WTC11 (cell line): ENCODE results near the gene SLC43A3. TPM values are rescaled to one million over a fixed set of nuclear protein-coding genes. Genes with fewer than 3 reads are reported as not detected.

Experiments
- ATAC-seq: fragments of 200-7000 bp; cut with Tn5 transposase; 2 replicates; pipeline ENCODE4 v1.10.0; 2021; ENCODE audit warnings: mild to moderate bottlenecking, moderate library complexity
- CTCF ChIA-PET: fragments of 300-600 bp; sonication (Branson Sonifier 250); formaldehyde crosslinking; loops from one replicate; lab custom pipeline; 2021; ENCODE audit warnings: antibody characterized with exemption; lab: Charles Lee
- POLR2A ChIA-PET: fragments of 350-600 bp; sonication (Branson Sonifier 250); formaldehyde crosslinking; loops from one replicate; lab custom pipeline; 2021; ENCODE audit warnings: antibody characterized with exemption; lab: Charles Lee
- DNase-seq: peaks from one replicate; pipeline ENCODE4 v3.0.0; 2021; ENCODE audit warnings: low spot score
- H3K27ac Mint-ChIP-seq: 2 replicates; pipeline ENCODE4 v1.8.0; 2021; ENCODE audit warnings: mixed read lengths
- H3K27me3 Mint-ChIP-seq: 2 replicates; pipeline ENCODE4 v1.8.0; 2021; ENCODE audit warnings: low read depth, mild to moderate bottlenecking, moderate library complexity, mixed read lengths
- H3K36me3 Mint-ChIP-seq: 2 replicates; pipeline ENCODE4 v1.8.0; 2021; ENCODE audit warnings: mixed read lengths
- H3K4me1 Mint-ChIP-seq: 2 replicates; pipeline ENCODE4 v1.8.0; 2022; ENCODE audit warnings: mixed read lengths
- H3K4me3 Mint-ChIP-seq: 2 replicates; pipeline ENCODE4 v1.8.0; 2021; ENCODE audit warnings: mild to moderate bottlenecking, moderate library complexity, mixed read lengths
- H3K9me3 Mint-ChIP-seq: 2 replicates; pipeline ENCODE4 v1.8.0; 2021; ENCODE audit warnings: mixed read lengths
- ATF3 ChIP-seq: sonication (generic); formaldehyde crosslinking; conservative IDR thresholded peaks from 2 replicates; pipeline ENCODE4 v1.8.1; 2022; ENCODE audit warnings: mild to moderate bottlenecking, missing genetic modification reagents
- ATF6 ChIP-seq: sonication (generic); formaldehyde crosslinking; IDR thresholded peaks from 2 replicates; pipeline ENCODE4 v1.8.1; 2023; ENCODE audit warnings: mild to moderate bottlenecking, missing genetic modification reagents
- CBFB ChIP-seq: sonication (generic); formaldehyde crosslinking; IDR thresholded peaks from 2 replicates; pipeline ENCODE4 v1.8.1; 2022; ENCODE audit warnings: mild to moderate bottlenecking, low read depth, missing genetic modification reagents
- E2F5 ChIP-seq: sonication (generic); formaldehyde crosslinking; IDR thresholded peaks from 2 replicates; pipeline ENCODE4 v1.8.1; 2022; ENCODE audit warnings: mild to moderate bottlenecking, moderate library complexity, missing genetic modification reagents
- ERG ChIP-seq: fragments of 250-450 bp; sonication (Bioruptor Pico); IDR thresholded peaks from 2 replicates; pipeline ENCODE4 v1.8.0; 2021; ENCODE audit warnings: mild to moderate bottlenecking
- ETV6 ChIP-seq: sonication (generic); formaldehyde crosslinking; IDR thresholded peaks from 2 replicates; pipeline ENCODE4 v1.8.1; 2022; ENCODE audit warnings: mild to moderate bottlenecking, missing genetic modification reagents
- KAT7 ChIP-seq: sonication (generic); formaldehyde crosslinking; IDR thresholded peaks from 2 replicates; pipeline ENCODE4 v1.8.1; 2023; ENCODE audit warnings: missing genetic modification reagents, mild to moderate bottlenecking, borderline replicate concordance
- RELA ChIP-seq: sonication (generic); formaldehyde crosslinking; IDR thresholded peaks from 2 replicates; pipeline ENCODE4 v1.8.1; 2022; ENCODE audit warnings: missing genetic modification reagents, mild to moderate bottlenecking, borderline replicate concordance
- SOX15 ChIP-seq: fragments of 250-450 bp; sonication (Bioruptor Pico); IDR thresholded peaks from 2 replicates; pipeline ENCODE4 v1.9.0; 2021; ENCODE audit warnings: mild to moderate bottlenecking
- ZNF219 ChIP-seq: sonication (generic); formaldehyde crosslinking; IDR thresholded peaks from 2 replicates; pipeline ENCODE4 v1.8.0; 2023; ENCODE audit warnings: missing genetic modification reagents, mild to moderate bottlenecking, borderline replicate concordance
- ZNF425 ChIP-seq: fragments of 250-450 bp; sonication (Bioruptor Pico); conservative IDR thresholded peaks from 2 replicates; pipeline ENCODE4 v1.9.0; 2021; ENCODE audit warnings: mild to moderate bottlenecking
- ZNF532 ChIP-seq: fragments of 250-450 bp; sonication (Bioruptor Pico); IDR thresholded peaks from 2 replicates; pipeline ENCODE4 v1.9.0; 2021; ENCODE audit warnings: mild to moderate bottlenecking, borderline replicate concordance
- total RNA-seq: library from RNA; stranded (reverse); gene quantifications from 3 replicates; pipeline ENCODE4 v1.2.3, GENCODE V29; 2021

The SLC43A3 gene
- total RNA-seq, 1 experiment from 2014 or later: 22.6 TPM

- Mint-ChIP-seq H3K4me3 (no peak overlapping the region), H3K36me3 (peaks cover 31% of the 10 kb centered on the region), H3K27me3 (peaks cover 15% of the 10 kb centered on the region), H3K9me3 (no peaks in the 10 kb centered on the region), H3K27ac (no peak overlapping the region), H3K4me1 (peaks cover 26% of the 10 kb centered on the region)
- ATAC-seq: no peak
- CTCF ChIA-PET: no interaction called here
- POLR2A ChIA-PET: no interaction called here
- TF ChIP-seq RELA (CRISPR knock-in tag) (no peak), ETV6 (no peak), ZNF425 (CRISPR knock-in tag) (no peak), CBFB (CRISPR knock-in tag) (no peak), ZNF219 (CRISPR knock-in tag) (no peak), SOX15 (CRISPR knock-in tag) (no peak), KAT7 (no peak), ATF6 (CRISPR knock-in tag) (no peak), ATF3 (CRISPR knock-in tag) (no peak), ERG (CRISPR knock-in tag) (no peak)
- no peak for DNase-seq
Observed at GRCh38 chr11:57422669-57423068, 4.3 kb downstream of the SLC43A3 start.

GRCh38 chr11:57421805-57422204 is 5.1 kb downstream of the SLC43A3 start:
- no peak for DNase-seq
- POLR2A ChIA-PET: no interaction called here
- peaks cover 19% of the 10 kb centered on the region for H3K4me1 Mint-ChIP-seq
- no peak for TF ChIP-seq E2F5 (CRISPR knock-in tag)
- no peak for TF ChIP-seq ZNF532 (CRISPR knock-in tag)
- TF ChIP-seq, all 79 proteins: peak for 0
- no peaks in the 10 kb centered on the region for H3K9me3 Mint-ChIP-seq
- H3K27me3 Mint-ChIP-seq: peaks cover 11% of the 10 kb centered on the region
- ATAC-seq: no peak
- H3K36me3 Mint-ChIP-seq: peaks cover 38% of the 10 kb centered on the region
- CTCF ChIA-PET: no interaction called here
- no peak overlapping the region for H3K4me3 Mint-ChIP-seq
- H3K27ac Mint-ChIP-seq: no peak overlapping the region
